Hepatic stellate cell (primary cell): ENCODE results near the gene METTL18.

Source experiments
- DNase-seq: peaks from one replicate; pipeline ENCODE4 v3.0.0; 2011; ENCODE audit warnings: low spot score

Gene METTL18

DNA sequence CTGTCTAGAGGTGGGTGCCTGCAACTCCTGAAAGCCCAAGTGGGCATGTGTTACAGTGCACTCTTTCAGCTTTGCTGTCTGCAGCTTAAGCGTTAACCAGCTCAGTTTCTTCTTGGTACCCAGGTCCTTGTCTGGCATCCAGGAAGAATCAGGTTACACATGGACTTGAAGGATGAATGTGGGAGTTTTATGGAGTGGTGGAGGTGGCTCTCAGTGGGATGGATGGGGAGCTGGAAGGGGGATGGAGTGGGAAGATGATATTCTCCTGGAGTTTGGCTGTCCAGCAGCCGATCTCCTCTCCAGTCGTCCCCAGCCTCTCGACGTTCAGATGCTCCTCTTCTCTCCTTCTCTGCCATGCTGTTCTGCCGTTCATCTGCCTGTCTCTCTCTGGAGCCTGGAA lies 9.4 kb downstream of the METTL18 start:
- DNase-seq, result no peak

DNA sequence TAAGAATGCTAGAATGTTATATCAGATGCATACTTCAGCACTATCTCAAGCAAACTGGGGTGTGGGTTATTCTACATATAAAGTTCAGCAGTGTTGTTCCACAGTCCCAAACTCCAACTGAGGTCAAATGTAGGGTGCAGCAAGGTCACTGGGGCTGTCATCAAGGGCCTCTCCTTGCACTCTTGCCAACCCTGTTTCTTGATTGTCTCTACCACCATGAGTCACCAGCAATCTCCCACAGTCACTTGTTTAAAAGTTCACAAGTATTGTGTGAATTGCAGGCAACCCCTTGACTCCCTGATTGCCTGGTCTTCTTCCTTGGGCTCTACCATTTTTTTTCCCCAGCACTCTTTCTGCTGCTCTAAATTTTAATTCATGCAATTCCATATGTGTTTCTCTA lies 10.6 kb downstream of the METTL18 start:
- DNase-seq, result no peak

DNA sequence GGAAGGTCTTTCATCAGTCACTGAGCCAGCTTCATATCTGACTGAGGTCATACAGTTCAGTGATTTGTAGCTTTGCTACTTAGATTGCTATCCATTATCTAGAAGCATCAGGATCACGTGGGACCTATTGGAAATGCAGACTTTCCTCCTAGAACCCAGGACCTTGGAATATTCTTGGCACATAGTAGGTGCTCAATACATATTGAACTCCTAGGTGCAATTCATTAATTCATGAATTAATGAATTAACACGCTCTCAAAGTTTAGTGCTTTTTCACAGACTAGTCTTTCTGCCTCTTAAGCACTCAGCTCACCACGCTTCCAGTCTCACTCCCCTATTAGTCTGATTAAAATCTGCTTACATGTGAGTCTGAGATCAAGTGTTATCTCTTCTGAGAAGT lies 12.1 kb downstream of the METTL18 start:
- DNase-seq, result no peak

DNA sequence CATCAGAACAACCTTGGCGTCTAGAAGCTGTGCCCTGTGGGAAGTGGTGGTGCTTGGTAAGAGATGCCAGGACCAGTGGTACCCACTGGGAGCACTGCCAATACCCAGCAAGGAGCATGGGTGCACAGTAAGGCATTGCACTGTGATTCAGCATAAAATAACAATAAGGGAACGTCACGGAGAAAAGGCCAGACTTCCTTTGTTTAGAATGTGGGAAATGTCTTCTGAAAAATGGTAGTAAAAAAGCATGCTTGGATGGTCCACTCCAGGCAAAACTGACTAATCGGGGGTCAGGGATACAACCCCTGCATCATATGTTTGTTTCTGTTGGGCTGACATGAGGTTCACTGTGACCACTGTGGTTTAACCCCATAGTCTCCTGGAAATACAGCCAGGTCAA lies 14.7 kb downstream of the METTL18 start:
- DNase-seq, result no peak

DNA sequence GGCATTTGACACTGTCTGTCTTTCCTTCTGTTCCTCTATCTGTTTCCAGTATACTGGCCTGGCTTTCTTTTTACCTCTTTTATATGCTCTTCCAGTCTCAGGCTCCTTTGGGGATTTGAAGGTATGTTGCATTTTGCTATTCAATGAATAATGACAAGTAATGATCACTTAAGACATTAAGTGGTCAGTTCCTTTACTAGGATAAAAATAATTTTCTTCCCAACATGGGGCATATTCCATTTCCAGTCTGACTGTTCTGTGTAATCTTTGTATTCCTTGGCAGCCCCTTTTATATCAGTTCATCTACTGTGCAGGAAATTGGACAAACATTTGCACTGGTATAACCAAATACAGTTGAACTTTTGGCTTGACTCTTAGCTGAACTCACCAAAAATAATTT lies 15.6 kb downstream of the METTL18 start:
- no peak for DNase-seq

DNA sequence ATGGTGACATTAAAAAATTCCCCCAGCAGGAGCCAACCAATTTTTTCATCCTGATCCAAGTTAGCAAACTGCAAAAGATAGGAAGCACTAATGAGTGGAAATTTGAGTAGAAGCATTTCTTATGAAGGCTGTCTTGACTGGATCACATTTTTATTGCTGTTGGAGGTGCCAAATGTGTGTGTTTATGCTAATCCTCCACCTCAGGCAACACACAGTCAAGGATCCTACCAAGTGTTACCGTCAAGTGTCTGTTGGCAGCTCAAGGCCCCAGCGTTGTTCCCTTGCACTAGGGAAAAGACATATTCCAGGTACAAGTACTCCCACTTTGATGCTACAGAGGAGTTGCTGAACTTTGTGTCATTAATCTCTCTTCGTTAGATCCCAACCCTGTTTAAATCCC lies 18.3 kb downstream of the METTL18 start:
- DNase-seq, result no peak

DNA sequence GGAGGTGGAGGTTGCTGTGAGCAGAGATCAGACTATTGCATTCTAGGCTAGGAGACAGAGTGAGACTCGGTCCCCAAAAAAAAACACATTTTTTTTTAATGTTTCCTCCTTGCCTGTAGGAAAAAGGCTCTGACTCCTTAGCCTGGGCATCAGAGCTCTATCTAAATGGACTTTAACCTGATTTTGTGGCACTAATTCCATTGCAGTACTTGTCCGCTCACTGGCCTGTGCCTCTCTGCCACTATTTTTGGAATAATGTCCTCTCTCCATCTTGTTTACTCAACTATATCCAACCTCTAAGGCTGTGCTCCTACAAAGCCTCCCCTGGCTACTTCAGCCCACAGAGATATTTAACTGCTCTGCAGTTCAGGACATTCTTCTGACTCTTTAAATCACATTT lies 26.5 kb downstream of the METTL18 start:
- no peak for DNase-seq

DNA sequence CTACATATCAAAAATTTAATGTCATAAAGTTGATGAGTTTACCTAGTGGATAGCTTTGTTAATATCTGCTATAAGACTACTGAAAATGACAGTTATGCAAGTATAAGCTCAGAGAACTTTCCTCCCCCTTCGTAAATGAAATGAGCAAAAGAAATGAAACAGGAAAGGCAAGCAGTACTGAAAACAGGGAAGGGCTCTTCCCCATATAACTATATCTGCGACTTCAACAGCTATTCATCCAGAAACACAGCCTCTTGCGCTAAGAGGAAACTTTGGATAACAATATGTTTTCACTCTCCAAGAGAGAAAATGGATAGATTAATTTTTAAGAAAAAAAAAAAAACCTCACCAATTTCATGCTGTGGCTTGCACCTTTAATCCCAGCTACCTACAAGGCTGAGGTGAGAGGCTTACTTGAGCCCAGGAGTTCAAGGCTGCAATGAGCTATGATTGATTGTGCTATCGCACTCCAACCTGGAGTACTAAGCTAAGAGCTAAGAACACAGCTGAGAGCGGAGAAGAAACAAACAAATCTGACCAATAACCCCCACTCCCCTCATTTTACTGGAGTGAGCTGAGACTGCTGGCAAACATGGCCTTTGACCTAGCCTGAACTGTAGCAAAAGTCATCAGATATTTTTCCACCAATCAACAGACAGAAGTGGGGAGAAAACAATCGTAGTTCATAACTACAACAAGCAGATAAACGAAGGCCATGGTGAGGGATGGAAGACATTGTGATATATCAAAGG lies 29.0 kb downstream of the METTL18 start:
- DNase-seq, result no peak

DNA sequence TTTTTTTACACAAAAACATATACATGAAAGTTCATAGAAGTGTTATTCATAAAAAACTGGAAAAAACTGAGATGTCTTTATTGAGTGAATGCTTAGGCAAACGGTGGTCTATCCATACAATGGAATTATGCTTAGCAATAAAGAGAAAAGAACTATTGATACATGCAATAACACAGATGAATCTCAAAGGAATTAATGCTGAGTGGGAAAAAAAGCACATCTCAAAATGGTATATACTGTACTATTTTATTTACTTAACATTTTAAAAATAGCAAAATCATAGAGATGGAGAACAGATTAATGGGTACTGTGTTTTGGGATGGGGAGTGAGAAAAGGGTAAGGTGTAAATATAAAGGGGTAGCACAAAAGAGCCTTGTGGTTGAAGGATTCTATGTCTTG lies 29.8 kb downstream of the METTL18 start:
- DNase-seq, result no peak

DNA sequence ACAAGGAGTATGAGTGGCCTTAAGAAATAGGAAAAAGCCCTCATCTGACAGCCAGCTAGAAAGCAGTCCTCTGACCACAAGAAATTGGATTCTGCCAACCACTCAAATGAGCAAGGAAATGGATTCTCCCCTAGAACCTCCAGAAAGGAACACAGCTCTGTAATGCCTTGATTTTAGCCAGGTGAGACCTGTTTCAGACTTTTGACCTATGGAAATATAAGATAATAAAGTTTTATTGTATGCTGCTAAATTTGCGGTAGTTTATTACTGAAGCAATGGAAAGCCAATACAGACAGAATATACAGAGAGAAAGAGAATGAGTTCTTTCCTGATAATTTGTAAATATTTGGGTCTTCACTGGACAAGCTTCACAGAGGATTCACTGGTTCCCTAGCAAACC lies 32.0 kb downstream of the METTL18 start:
- DNase-seq, result no peak

DNA sequence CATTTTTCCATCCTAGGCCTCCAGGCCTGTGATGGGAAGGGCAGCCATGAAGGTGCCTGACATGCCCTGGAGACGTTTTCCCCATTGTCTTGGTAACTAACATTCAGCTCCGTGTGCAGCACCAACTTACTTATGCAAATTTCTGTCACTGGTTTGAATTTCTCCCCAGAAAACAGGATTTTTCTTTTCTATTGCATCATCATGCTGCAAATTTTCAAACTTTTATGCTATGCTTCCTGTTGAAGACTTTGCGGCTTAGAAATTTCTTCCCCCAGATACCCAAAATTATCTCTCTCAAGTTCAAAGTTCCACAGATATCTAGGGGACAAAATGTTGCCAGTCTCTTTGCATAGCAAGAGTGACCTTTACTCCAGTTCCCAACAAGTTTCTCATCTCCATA lies 35.7 kb downstream of the METTL18 start:
- DNase-seq, result no peak

DNA sequence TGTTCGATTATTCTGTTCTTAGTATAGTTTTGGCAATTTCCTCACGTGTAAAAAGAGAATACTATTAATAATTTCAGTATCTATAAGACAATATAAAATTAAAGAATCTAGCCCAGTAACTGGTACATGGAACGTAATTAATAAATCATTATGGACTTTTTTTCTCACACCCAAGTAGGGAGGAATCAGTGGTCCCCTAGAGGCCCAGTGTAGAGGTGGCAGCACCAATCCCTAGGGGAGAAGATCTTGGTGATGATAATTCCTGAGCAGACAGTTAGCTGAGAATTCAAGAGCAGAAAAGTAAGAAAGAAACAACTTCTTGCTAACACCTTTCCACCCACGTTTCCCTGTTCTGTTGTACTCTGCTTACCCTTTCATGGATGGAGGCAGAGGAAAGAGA lies 41.2 kb downstream of the METTL18 start:
- no peak for DNase-seq

DNA sequence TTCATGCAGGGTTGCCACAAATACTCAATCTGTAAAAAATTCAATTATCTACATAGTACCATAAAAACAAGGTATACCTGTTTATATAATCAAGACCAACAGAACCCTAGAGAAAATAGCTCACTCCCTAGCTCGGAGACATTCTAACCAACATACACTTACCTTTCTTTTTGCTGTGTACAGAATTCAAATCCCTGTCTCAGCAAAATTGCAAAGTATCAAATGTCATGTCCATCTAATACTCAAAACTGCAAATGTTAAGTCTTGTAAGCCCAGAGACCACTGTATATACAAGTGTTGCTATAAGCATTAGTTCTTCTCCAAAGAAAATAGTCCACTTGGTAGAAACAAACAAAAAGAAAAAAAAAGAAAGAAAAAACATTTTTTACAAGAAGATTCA lies 44.7 kb downstream of the METTL18 start:
- no peak for DNase-seq

DNA sequence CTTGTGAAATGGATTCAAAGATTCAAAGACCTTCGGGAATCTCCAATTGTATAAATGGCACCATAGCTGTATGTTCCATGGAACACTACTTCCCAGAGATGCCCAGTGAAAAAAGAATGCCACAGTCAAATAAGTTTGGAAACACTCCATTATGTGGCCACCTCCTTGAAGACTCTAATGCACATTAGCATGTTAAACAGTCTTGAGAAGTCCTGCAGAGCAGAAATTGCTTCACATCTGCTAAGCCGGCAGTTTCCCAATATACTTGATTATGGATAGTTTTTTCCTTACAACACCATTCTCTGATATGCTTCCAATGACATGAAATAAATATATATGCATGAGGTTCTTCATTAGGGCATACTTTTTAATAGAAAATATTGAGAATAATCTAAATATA lies 48.2 kb downstream of the METTL18 start:
- no peak for DNase-seq

DNA sequence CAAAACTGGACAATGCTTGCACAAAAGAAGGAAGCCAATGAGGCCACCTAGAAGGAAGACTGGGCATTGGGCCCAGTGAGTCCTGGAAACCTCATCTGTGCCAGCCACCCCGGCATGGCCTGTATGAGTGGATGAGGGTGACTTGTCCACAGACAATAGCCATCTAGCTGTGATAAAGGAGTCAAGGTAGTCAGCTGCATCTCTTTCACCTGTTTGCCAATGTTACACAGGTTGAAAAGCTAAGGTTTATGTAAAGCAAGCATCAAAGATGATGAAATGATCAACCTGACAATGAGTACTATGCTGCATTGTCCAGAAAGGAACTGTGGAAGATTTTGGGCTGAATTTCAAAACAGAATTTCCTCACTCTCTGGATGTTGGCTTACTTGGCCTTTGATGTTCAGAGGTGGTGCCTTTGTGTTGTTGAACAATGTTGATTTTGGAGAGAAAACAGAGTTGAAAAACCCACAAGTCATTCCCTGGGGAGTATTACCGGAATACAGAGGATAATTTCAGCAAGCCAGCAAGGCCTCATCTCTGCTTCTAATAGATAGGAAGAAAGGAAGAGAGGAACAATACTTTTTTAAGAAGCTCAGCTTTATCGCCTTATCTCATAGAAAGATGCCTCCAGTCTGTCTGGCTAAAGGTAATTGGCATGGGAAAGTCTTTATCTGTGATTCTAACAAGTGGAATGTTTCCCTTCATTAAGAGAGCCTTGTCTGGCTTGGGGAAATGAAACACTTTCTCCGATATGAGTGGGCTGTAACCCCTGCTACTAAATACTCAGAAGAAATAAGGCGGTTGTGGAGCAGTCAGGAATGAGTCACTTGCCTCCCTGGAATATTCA lies 49.5 kb downstream of the METTL18 start:
- no peak for DNase-seq
